ENCODE results near the gene MBNL2.
A peak's percentile ranks its signal among the peaks of the same experiment; 100 is the strongest.

The MBNL2 gene

DNA sequence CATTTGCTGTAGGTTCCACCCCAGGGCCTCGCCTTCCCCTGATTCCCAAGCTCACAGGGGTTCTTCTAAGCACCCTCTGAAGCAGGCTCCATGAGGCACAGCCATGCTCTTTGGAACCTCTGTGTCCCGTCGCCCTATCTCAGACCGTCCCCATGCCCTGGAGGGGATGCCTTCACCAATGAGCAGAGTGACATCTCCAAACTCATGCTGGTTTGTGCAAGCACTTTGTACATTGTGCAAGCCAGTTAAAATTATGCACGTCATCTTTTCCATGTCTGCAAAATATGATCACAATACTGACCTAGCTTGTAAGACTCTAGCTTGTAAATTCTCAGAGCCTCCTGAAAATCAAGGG, 165.3 kb downstream of the MBNL2 start:
- DNase-seq = no peak

DNA sequence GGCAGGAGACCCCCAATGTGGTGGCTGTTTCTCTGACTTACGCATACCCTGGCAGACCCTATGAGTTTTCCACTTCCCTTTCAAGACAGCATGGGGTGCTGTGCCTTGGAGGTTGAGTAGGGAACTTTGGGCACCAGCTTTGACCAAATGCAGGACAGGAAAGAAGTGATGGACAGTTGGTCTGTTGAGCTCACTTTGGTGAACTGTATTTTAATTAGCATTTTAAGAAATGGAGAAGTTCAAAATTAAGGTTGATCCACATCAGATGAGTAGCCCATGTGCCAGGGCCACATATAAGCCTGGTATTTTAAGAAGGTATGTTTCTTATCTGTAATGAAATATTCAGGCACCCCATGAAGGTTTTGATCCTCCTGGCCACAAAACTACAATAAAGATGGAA, 165.8 kb downstream of the MBNL2 start:
- no peak for DNase-seq

DNA sequence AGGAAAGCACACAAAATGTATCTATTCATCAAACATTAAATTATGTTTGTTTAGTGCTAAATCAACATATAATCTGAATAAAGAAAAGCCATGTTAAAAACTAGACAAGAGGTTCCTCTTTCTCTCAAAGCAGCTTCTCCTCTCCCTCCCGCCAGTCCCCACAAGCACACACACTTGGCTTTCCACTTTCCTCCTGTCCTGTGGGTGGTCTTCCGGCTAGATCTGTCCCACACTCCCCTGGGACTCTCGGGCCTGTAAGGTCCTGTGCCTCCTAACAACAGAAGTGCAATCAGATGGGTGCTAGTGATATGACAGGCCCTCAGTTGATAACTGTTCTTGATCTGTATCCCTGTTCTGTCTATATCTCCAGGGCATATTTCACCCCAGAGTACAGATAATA, 166.2 kb downstream of the MBNL2 start:
- no peak for DNase-seq

DNA sequence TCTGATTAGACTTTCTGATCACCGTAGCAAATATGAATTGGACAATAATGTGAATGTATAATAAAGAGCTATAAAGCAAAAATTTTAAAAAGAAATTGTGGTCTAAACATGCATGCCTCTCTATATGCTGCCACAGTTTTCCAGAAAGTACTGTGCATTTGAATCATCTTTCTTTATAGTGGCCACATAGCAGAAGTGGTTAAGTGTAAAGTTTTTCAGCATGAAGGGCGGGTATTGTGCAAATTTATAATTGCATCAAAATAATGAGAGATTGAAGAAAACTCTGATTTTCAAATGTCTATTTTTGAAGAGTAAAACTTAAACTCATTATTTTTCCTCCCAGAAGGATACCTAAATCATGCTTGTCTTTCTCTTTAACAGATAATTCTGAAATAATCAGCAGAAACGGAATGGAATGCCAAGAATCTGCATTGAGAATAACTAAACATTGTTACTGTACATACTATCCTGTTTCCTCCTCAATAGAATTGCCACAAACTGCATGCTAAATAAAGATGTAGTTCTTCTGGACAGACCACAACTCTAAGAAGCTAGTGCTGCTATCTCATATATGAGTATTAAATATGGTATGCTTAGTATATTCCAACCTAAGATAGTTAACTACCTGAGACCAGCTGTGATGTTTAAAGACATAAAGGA, 168.9 kb downstream of the MBNL2 start:
- no peak for DNase-seq

DNA sequence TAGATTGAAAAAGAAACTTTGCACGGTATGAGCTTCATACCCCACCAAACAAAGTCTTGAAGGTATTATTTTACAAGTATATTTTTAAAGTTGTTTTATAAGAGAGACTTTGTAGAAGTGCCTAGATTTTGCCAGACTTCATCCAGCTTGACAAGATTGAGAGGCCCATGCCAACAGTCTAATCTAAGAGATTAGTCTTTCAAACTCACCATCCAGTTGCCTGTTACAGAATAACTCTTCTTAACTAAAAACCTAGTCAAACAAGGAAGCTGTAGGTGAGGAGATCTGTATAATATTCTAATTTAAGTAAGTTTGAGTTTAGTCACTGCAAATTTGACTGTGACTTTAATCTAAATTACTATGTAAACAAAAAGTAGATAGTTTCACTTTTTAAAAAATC, 169.9 kb downstream of the MBNL2 start:
- DNase-seq = no peak

DNA sequence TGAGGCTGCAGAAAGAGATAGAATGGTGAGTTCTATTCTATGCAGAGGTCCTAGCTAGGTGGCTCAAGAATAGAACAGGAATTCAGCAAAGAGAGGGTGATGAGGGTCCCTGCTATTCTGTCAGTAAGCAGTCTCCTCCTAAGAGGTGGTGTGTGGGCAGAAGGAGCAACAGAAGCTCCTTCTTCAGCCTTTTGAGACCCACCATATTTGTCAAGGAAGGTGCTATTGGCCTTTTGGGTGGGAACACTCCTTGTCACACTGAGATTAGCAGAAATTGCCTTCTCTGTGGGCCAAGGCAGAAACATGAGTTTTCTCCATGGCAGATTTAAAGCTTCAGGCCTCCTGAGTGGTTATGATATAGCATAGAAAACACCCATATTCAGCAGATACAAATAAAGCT, 172.4 kb downstream of the MBNL2 start:
- DNase-seq = no peak

DNA sequence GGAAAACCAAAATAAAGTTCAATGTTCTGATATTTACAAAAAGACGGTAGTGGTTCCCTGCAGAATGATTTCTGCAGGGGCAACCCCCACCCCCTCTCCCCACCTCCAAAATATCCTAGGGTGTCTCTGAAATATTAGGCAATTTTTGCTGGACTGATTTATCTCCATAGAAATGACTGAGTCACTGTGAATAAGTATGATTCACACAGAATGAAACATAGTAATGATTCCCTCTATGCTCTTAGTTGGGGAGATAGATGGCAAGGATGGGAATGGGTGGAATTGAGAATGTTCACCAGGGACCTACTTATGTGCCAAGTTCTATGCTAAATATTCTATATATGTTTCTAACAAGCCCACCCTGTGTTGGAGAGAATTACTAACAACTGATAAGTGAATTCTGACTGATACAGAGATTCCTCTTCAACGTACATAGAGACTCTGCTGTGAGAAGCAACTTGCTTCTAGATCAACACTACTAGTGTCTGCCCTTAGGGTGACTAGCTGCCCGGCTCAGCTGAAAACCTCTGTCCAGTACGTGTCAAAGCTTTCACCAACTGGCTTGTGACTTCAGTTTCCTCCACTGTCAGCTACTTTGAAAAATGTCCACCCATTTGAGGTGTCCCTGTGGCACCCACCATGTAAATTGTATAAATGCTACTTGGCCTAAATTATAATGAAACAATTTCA, 173.5 kb downstream of the MBNL2 start:
- no peak for DNase-seq

DNA sequence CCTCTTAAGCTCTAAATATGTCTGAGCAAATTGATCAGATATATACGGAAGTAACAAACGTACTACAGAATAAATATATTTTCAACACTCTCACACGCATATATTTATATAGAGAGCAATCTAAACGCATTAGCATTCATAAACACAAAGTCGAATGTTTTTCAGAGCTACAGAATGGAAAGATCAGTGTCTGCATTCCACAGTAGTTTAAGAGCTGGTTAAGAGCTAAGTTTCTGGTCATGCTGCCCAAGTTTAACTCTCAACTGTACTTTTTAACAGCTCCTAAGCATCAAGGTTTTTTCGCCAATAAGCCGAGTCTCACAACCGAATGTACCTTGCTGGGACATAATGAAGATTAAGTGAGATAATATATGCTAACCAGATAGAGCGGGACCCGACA, 175.1 kb downstream of the MBNL2 start:
- DNase-seq = no peak

DNA sequence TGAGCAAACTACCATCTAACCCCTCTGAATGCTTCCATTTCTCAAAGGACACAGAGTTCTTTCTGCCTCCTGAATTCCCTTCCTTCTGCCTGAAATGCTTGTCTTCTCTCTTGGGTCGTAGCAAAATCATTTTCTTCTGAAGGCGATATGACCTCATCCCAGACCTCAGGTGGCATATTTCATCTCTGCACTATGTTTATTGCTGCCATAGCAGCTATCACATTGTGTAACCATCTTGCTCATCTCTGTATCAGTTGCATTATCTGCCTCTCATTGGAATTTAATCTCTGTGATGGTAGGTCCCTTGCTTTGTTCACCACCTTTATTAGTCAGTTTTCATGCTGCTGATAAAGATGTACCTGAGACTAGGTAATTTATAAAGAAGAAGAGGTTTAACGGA, 179.3 kb downstream of the MBNL2 start:
- no peak for DNase-seq

DNA sequence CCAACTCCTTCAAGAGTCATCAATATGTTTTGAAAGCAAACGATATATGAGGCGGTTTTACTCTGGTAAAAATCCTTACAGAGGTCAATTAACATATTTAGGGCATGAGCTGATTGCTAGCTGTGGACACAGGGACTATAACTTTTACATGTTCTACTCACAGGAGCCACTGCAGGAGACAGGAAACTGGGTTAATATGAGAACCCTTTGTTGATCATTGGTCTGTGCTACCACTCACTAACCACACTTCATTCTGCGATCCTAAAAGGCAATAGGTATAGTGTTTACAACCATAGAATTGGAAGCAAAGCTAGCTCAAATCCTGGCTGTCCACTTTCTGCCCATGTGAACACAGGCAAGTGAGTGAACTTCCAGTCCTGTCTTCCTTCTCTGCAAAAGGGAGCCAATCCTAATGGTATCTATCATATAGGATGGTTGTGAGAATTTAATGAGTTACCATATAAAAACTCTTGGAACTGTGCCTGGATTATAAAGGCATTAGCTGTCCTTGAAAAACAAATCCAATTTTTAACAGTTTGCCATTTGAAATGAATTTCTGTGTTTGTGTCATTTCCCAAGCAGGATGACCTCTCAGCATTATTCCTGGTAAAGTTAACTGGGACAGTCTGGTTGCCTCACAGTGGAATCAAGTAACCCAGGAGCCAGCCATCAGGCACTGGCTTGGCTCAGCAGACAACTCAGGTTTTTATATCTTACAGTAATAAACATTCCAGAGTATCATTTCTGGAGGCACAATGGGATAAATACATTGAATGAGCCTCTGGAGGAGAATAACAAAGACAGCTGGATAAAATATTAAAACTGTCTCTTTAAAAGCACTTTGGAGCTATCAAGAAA, 182.0 kb downstream of the MBNL2 start:
- DNase-seq = no peak

DNA sequence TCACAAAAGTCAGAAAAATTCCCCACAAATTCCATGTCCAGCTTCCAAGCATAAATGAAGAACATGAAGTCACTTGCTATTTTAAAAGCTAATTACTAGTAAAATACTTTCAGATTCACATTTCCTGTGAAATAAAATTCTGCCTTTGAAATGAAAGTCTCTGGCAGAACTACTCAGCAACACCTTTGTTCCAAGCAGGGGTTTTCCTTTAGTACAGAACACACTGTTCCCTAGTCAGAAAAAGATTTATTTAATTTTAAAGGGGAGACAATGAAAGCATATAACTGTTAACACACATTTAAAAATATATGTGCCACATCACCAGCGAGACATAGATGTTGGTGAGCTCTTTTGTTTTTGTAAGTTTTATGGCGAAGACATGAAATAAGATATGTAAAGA, 185.4 kb downstream of the MBNL2 start:
- DNase-seq = no peak

DNA sequence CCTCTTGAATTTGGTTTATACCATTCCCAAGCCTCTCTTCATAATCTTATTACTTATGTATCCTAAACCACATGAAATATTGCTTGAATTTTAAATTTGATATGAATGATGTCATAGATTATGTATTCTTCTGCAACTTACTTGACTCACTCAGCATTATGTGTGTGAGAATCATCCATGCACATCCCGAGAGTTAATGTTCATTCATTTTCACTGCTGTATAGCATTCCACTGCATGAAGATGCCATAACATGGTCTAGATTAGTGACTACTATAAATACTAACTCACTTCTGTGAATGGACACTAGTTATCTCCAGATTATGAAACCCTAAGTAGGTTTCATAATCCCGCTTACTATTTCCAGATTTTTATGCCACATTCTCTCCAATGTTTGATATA, 186.8 kb downstream of the MBNL2 start:
- no peak for DNase-seq

DNA sequence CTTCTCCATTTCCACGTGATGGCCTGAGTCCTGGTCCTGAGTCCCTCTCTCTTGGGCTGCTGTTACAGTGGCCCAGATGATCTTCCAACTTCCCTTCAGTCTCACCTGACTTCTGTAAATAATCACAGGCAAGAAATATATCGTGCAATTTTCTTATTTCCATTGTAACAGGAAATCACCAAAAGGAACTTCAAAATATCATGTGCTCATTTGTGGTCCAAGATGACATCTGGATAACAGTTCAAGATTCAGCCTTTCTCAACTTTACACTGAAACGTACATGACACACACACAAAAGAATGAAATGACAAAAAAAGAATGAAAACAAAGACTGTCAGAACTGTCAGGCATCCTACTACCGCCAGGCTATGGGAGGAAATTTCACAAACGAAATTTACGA, 189.9 kb downstream of the MBNL2 start:
- DNase-seq = no peak

DNA sequence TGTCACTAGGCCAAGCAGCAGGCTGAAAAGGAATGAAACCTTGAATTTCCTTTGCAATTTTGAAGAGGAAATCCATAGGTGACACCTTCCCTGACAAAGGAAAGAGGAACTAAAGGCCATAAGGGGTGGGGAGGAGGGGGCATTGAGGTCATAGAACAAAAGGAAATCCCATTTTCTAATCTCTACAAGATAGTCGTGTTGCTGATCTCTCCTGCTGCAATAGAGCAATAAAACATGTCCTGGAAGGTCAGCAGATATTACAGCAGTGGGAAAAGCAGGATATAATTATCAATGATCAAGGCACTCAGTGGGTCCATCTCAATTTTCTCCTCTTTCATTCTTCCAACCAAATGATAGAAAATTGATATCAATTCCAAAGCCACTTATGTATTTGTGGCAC, 191.6 kb downstream of the MBNL2 start:
- DNase-seq = no peak

DNA sequence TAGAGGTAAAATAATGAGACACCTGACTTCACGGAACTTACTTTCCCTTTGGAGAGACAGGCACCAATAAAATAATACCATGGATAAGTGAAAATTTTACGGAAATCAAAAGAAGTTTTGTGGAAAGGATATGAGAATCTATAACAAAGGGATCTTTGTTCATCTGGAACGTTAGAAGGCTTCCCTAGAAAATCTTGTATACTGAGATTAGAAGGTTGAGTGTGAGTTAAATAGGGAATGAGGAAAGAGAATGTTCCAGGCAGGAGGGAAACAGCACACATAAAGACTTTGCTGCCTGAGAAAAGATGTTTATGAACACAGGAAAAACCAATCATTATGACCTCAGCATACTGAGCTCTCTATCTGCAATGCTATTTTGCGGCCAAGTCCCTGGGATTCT, 192.3 kb downstream of the MBNL2 start:
- DNase-seq = no peak

DNA sequence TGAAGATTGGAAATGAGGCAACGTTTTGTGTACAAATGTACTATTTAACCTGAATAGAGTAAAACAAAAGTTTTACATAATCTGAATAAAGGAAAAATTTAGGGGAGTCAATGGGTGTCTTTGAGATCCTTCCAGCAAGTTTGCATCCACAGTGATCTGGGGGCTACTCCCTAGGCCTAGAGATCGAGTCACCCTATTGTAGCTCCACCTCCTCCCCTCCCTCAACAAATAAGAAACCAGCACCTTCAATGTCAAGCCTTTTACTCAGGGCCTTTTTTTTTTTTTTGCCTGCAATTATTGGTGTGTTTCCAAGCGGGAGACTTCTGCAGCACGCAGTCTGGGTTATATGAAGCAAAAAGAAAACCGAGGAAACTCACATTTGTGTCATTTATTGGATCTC, 195.6 kb downstream of the MBNL2 start:
- no peak for DNase-seq

DNA sequence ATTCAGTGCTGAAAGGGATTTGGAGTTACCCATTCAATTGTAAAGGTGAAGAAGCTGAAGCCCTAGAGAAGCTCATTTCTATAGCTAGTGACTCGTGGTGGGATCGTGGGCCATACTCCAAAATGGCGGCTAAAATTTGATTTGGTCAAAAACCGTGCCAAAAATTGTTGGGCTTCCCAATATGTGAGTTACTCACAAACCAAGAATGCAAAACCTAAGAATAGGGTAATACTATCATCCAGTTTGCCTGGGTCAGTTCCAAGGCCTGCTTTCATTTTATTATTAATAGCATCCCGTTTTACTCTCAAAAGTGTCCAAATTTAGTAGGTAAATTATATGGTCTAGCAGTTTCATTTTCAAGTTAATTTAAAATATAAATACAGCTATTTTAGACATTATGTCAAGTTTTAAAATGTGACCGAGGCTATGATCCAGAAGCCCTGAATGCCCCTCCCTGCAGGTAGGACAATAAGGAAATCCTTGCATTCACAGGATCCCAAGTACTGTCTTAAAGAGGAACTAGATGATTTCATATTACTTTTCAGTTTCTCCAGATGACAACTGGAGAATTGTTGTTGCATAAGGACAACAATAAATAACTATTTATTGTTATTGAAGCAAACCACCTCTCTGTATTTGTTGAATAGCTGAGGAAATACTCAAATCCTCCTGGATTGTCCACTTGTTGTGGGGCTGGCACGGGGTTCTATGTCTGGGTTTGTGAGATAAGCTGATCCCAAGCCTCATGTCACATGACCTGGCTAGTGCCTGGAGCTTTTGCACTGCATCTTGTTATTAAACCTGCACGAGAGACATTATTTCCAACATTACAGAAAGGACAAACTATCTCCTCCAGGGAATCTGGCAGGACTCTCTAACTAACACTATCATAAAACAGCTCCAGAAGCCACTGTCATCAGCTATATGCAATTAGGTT, 200.3 kb downstream of the MBNL2 start:
- DNase-seq = no peak

DNA sequence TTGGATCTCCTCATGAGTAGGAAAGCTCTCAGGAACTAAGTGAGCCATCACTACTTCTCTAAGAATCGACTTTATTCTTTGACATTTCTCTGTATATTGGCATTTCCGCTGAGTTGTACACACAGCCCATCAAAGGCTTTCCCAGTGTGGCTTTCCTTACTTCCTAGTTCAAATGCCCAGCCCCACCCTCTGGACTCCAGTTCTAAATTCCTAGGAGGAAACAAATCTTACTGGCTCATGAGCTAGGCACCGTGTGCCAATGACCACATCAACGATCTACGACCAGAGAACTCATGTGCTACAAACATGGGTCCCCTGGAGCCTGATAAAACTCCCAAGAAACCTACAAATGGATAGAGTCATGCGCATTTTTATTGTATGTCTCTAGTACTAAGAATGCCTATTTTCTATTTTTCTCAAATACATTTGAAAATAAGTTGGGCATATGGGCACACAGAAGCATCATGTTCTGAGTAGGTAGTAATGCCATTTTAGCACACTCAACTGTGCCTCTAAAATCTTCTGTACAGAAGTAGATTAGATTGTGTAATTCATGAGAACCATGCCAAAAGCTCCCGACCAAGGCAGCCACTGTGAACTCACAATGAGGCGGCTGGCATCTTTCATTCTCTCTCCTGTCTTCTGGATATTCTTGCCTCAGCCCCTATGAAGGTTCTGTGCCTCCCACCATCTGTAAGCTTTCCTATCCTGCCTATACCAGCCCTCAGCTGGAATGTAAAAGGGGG, 201.3 kb downstream of the MBNL2 start:
- no peak for DNase-seq

DNA sequence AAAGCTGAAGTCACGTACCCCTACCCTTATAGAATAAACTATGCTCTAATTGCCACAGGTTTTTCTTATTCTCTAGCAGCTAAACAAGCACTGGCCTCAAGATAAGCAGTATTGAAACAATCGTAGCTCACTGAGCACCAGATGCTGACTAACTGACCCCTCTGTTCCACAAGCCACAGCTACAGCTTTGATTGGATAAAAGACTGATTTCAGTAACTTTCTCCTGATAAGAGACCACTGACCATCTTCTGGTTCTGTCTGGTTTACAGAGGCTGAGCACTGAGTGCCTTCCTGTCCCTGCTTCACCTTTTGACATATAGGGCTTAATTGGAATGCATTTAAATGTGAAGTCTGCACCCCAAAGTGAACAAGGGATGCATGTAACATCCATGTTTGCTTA, 203.5 kb downstream of the MBNL2 start:
- no peak for DNase-seq

DNA sequence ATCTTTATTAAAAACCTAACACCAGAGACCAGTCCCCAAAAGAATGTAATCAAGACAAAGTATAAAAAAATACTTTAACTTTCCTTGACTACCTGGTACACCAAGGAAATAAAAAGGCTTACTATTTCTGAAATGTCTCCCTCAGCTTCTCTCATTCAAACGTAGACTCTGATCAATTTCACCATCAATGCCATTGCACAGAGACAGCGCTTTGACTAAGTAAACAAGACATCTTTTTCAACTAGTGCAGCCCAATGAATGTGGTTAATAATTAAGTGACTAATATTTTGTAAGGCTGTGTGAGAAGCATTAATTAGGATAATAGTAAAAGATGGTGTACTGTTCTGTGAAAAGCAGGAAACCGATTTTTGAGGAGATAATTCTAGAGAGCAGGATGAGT, 204.6 kb downstream of the MBNL2 start:
- no peak for DNase-seq

DNA sequence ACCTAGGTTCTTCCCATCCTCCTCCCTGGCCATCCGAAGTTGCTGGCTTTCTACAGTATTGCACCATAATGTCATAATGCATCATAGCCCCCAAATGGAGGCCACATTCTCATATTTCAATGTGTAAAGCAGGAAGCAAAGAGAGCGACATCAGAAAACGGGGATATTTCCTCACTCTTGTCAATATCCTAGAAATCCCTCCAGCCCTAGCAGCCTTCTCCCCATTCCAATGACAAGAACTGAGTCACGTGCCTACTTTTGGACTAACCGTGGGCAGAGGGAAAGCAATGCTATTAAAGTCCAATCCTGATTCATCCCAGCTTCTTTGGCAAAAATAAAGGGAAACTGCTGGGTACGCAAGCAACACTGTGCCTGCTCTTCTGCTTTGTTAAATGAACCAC, 207.5 kb downstream of the MBNL2 start:
- DNase-seq = peak; percentile 65

DNA sequence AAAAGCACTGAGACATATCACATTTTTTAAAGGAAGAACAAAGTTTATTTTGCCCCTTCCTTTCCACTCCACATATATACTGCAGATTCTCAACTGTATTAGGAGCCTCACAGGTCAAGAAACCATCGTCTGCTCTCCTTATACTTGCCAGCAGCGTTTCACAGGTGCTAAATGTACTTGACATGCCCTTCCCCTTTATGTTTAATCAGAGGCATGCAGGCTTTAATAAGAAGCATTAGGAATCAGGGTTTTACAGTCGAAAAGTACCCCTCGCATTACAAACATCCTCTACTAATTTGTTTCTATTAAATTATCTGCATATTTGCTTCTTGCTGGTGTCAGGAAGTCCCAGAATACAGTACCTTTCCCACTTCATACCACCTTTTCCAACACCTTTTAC, 208.2 kb downstream of the MBNL2 start:
- DNase-seq = peak; percentile 61

Data from NCI-H1092 treated with DMSO at 0.1 percent for 48 hours (cell line).